Measurements from ENCODE around the gene TFDP1.

The TFDP1 gene

GRCh38 chr13:113652404-113653263, 68.1 kb downstream of the TFDP1 start:
- in situ Hi-C loops (cut with HindIII; ENCODE audit: low pct_unique_long_range_greater_than_20kb, low sequenced_read_pairs), result no loop called here
- no peak for DNase-seq (ENCODE audit: low read depth in 1 of 2, low spot score in 1 of 2)
- TF ChIP-seq JUND (IDR thresholded peaks at IDR 0.05; ENCODE audit: low read depth), result no peak

- TF ChIP-seq JUND (IDR thresholded peaks at IDR 0.05; ENCODE audit: low read depth), result no peak
- no peak for DNase-seq (ENCODE audit: low read depth in 1 of 2, low spot score in 1 of 2)
- in situ Hi-C loops (cut with HindIII; ENCODE audit: low pct_unique_long_range_greater_than_20kb, low sequenced_read_pairs), result no loop called here
These were observed 69.0 kb downstream of the TFDP1 start for GRCh38 chr13:113653264-113654174.

- in situ Hi-C loops (cut with HindIII; ENCODE audit: low pct_unique_long_range_greater_than_20kb, low sequenced_read_pairs), result no loop called here
These were observed 69.6 kb downstream of the TFDP1 start for GRCh38 chr13:113654175-113654560.

GRCh38 chr13:113654591-113655345, 70.2 kb downstream of the TFDP1 start:
- in situ Hi-C loops (cut with HindIII; ENCODE audit: low pct_unique_long_range_greater_than_20kb, low sequenced_read_pairs), result no loop called here
- TF ChIP-seq JUND (IDR thresholded peaks at IDR 0.05; ENCODE audit: low read depth), result no peak
- DNase-seq (ENCODE audit: low read depth in 1 of 2, low spot score in 1 of 2), result no peak

More at GRCh38 chr13:113654175-113654560, 69.6 kb downstream of the TFDP1 start:
- DNase-seq (ENCODE audit: low read depth in 1 of 2, low spot score in 1 of 2), result no peak
- no peak for TF ChIP-seq JUND (IDR thresholded peaks at IDR 0.05; ENCODE audit: low read depth)

GRCh38 chr13:113655346-113656002, 70.9 kb downstream of the TFDP1 start:
- TF ChIP-seq JUND (IDR thresholded peaks at IDR 0.05; ENCODE audit: low read depth), result no peak
- DNase-seq (ENCODE audit: low read depth in 1 of 2, low spot score in 1 of 2), result no peak
- in situ Hi-C loops (cut with HindIII; ENCODE audit: low pct_unique_long_range_greater_than_20kb, low sequenced_read_pairs), result no loop called here

GRCh38 chr13:113656003-113656588, 71.5 kb downstream of the TFDP1 start:
- in situ Hi-C loops (cut with HindIII; ENCODE audit: low pct_unique_long_range_greater_than_20kb, low sequenced_read_pairs), result no loop called here
- no peak for TF ChIP-seq JUND (IDR thresholded peaks at IDR 0.05; ENCODE audit: low read depth)
- DNase-seq (ENCODE audit: low read depth in 1 of 2, low spot score in 1 of 2), result no peak

- TF ChIP-seq JUND (IDR thresholded peaks at IDR 0.05; ENCODE audit: low read depth), result no peak
- no peak for DNase-seq (ENCODE audit: low read depth in 1 of 2, low spot score in 1 of 2)
- in situ Hi-C loops (cut with HindIII; ENCODE audit: low pct_unique_long_range_greater_than_20kb, low sequenced_read_pairs), result no loop called here
These were observed 72.5 kb downstream of the TFDP1 start for GRCh38 chr13:113656831-113657671.

GRCh38 chr13:113657851-113658741, 73.5 kb downstream of the TFDP1 start, which contains the start of gene ATP4B:
ATP4B (minus strand) TSS chr13:113658198; CDS start chr13:113658144, 54 bp downstream.
- in situ Hi-C loops (cut with HindIII; ENCODE audit: low pct_unique_long_range_greater_than_20kb, low sequenced_read_pairs), result no loop called here
- TF ChIP-seq JUND (IDR thresholded peaks at IDR 0.05; ENCODE audit: low read depth), result no peak
- no peak for DNase-seq (ENCODE audit: low read depth in 1 of 2, low spot score in 1 of 2)

- no peak for TF ChIP-seq JUND (IDR thresholded peaks at IDR 0.05; ENCODE audit: low read depth)
- in situ Hi-C loops (cut with HindIII; ENCODE audit: low pct_unique_long_range_greater_than_20kb, low sequenced_read_pairs), result no loop called here
- DNase-seq (ENCODE audit: low read depth in 1 of 2, low spot score in 1 of 2), result no peak
These were observed 74.3 kb downstream of the TFDP1 start for GRCh38 chr13:113658836-113659235.

GRCh38 chr13:113659337-113659736, 74.8 kb downstream of the TFDP1 start:
- in situ Hi-C loops (cut with HindIII; ENCODE audit: low pct_unique_long_range_greater_than_20kb, low sequenced_read_pairs), result no loop called here
- no peak for TF ChIP-seq JUND (IDR thresholded peaks at IDR 0.05; ENCODE audit: low read depth)
- DNase-seq (ENCODE audit: low read depth in 1 of 2, low spot score in 1 of 2), result no peak

All from T47D (cell line).